Measurements from ENCODE around the gene CLBA1.

Gene CLBA1

GRCh38 chr14:104980611-104981531 is 4.7 kb upstream of the CLBA1 start:
- no peak overlapping the region for H3K4me3 Mint-ChIP-seq
- no peaks in the 10 kb centered on the region for H3K9me3 Mint-ChIP-seq
- H3K36me3 Mint-ChIP-seq: no peaks in the 10 kb centered on the region
- H3K27me3 Mint-ChIP-seq: peaks cover 4% of the 10 kb centered on the region
- H3K27ac Mint-ChIP-seq: no peak overlapping the region
- peaks cover 16% of the 10 kb centered on the region for H3K4me1 Mint-ChIP-seq

DNA sequence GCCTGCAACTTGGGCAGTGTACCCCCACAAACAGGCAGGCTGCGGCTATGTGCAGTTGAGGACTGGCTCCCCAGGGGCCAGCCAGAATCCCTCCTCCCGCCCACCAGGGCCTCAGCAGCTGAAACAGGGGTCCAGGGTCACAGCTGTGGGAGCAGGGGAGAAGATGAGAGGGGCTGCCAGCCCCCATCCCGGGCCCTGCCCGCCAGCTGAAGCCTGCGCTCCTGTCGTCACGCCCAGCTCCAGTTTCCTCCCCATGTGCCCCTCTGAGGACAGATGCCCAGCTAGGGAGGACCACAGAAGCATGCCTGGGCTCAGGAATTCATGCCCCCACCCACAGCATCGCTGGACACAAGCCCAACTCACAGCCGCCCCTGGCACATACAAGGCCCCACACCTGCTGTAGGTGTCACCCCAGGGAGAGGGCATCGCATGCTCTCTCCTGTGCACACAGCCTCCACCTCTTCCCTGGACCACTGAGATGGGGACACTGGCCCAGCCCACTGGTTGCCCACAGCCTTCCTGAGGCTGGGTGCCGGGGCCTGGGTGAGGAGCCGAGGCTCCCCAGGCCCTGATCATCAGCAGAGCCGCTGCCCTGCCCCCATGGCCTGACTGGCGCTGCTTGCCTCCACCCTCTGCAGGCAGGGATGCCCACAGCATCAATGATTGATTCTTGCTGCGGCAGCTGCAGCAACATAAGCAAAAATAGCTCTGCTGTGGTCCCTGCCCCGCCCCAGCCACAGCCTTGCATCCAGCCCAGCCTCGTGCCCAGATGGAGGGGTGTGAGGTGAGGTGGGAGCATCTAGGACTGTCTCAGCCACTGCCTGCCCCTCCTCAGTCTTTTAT is 3.7 kb upstream of the CLBA1 start:
- H3K4me1 Mint-ChIP-seq: peaks cover 9% of the 10 kb centered on the region
- no peak overlapping the region for H3K4me3 Mint-ChIP-seq
- H3K27me3 Mint-ChIP-seq: no peaks in the 10 kb centered on the region
- H3K36me3 Mint-ChIP-seq: no peaks in the 10 kb centered on the region
- H3K9me3 Mint-ChIP-seq: no peaks in the 10 kb centered on the region
- no peak overlapping the region for H3K27ac Mint-ChIP-seq

DNA sequence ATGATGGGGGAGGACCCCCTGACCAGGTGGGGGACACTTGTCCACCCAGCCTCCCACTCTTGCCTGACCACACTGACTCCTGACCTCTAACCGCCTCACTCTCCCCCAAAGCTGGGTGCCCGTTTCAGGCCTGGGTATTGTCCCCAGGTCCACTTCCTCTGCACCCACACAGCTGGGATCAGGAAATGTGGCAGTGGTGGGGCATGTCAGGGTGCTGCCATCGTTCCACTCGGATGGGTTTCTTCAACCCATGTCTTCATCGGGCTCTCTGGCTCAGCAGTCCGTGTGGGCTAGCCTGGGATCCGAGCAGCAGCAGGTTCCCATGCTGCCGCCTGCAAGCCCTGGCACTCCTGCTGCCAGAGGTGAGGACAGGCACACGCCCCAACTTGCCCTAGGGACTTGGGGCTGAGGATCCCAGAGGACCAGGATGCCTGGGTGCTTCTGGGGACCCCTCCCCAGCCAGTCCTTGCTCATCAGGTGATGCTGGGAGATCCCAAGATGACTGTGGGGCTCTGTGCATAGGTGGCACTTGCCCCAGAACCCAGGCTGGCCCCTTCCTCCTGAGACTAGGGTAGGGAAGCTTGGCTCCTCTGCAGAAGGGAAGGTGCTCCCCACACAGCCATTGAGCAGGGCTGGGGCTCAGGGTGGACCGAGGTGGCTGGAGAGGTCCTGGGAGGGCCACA is 2.9 kb upstream of the CLBA1 start:
- H3K4me1 Mint-ChIP-seq: peaks cover 11% of the 10 kb centered on the region

DNA sequence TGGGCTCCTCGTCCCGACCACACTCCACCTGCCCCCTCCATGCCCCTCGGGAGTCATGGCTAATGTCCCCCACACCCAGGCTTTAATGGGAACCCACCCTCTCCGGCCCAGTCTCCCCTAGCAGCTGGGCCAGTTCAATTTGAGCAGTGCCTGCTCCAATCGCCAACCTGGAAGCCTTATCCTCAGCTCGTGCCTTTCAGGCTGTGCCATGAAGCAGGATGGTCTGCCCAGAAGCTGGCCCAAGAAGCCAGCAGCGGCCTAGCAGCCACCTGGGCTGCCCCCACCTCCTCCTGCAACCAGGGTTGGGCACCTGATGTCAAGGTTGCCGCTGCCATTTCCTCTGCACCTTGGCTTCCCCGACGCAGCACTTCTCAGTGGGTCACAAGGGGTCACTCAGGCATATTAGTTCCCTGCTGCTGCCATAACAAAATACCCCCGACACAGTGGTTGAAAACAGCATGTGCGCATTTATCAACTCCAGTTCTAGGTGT is 2.3 kb upstream of the CLBA1 start:
- no peaks in the 10 kb centered on the region for H3K9me3 Mint-ChIP-seq

More for the DNA sequence above, 2.9 kb upstream of the CLBA1 start:
- H3K4me3 Mint-ChIP-seq: no peak overlapping the region
- H3K36me3 Mint-ChIP-seq: no peaks in the 10 kb centered on the region
- H3K9me3 Mint-ChIP-seq: no peaks in the 10 kb centered on the region
- no peaks in the 10 kb centered on the region for H3K27me3 Mint-ChIP-seq
- H3K27ac Mint-ChIP-seq: peak overlapping the region; percentile 35

DNA sequence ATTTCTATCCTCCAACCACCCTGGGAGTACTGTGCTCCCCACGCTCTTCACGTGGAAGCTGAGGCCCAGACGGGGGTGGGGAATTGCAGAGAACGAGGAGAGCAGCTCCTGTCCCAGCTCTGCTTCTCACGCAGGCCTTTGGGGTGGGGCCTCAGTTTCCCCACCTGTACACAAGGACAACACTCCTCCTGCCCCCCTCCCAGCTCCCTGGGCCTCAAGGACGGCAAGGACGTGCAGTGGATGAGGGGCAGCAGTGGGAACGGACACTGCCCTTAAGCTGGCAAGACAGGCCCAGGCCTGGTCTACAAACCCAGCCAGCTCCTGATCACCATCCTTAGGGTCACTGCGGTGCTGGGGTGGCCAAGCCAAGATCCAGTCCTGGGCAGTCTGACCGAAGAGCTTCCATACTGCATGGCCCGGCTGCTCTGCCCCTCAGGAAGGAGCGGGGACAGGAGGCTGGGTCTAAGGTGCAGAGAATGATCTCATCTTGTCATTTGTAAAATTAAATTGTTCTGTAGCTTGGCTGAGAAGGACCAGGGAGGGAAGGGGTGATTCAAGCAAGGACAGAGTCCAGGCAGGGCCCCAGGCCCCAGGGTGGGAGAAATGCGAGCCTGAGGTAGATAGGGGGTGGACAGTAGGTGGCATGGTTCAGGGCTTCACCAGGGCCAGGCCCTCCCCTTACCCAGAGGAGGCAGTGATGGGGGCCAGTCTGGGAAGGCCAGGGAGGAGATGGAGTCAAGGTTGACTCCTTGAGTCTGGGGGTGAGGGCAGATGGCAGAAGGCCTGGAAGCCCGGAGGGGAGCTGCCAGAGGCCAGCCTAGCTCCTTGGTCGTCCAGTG is 1.3 kb upstream of the CLBA1 start:
- Mint-ChIP-seq H3K4me3 (peak overlapping the region; percentile 82), H3K27ac (peak overlapping the region; percentile 91), H3K27me3 (no peaks in the 10 kb centered on the region), H3K9me3 (no peaks in the 10 kb centered on the region), H3K4me1 (peaks cover 8% of the 10 kb centered on the region), H3K36me3 (no peaks in the 10 kb centered on the region)

More for the DNA sequence above, 2.3 kb upstream of the CLBA1 start:
- peaks cover 8% of the 10 kb centered on the region for H3K4me1 Mint-ChIP-seq
- no peaks in the 10 kb centered on the region for H3K27me3 Mint-ChIP-seq
- H3K4me3 Mint-ChIP-seq: no peak overlapping the region
- no peak overlapping the region for H3K27ac Mint-ChIP-seq
- no peaks in the 10 kb centered on the region for H3K36me3 Mint-ChIP-seq

GRCh38 chr14:104986487-104987164 is 1.0 kb downstream of the CLBA1 start:
- Mint-ChIP-seq H3K27ac (no peak overlapping the region), H3K4me3 (peak overlapping the region; percentile 74), H3K4me1 (peaks cover 8% of the 10 kb centered on the region), H3K36me3 (no peaks in the 10 kb centered on the region), H3K9me3 (no peaks in the 10 kb centered on the region), H3K27me3 (no peaks in the 10 kb centered on the region)

- Mint-ChIP-seq H3K27me3 (no peaks in the 10 kb centered on the region), H3K4me1 (peaks cover 6% of the 10 kb centered on the region), H3K9me3 (no peaks in the 10 kb centered on the region), H3K27ac (no peak overlapping the region), H3K36me3 (peaks cover 3% of the 10 kb centered on the region), H3K4me3 (no peak overlapping the region)
These were observed 3.8 kb downstream of the CLBA1 start for GRCh38 chr14:104989236-104989950.

GRCh38 chr14:104989951-104990303 is 4.3 kb downstream of the CLBA1 start:
- Mint-ChIP-seq H3K27ac (no peak overlapping the region), H3K4me3 (no peak overlapping the region), H3K4me1 (peaks cover 4% of the 10 kb centered on the region), H3K36me3 (peaks cover 3% of the 10 kb centered on the region), H3K27me3 (no peaks in the 10 kb centered on the region), H3K9me3 (no peaks in the 10 kb centered on the region)

- peak overlapping the region; percentile 62 for H3K27ac Mint-ChIP-seq
- H3K9me3 Mint-ChIP-seq: no peaks in the 10 kb centered on the region
- H3K4me3 Mint-ChIP-seq: no peak overlapping the region
- H3K36me3 Mint-ChIP-seq: peaks cover 3% of the 10 kb centered on the region
- H3K27me3 Mint-ChIP-seq: no peaks in the 10 kb centered on the region
- H3K4me1 Mint-ChIP-seq: peaks cover 4% of the 10 kb centered on the region
These were observed 6.3 kb downstream of the CLBA1 start for GRCh38 chr14:104991896-104992230.

GRCh38 chr14:104992501-104992900 is 6.9 kb downstream of the CLBA1 start:
- Mint-ChIP-seq H3K4me1 (peaks cover under 1% of the 10 kb centered on the region), H3K9me3 (no peaks in the 10 kb centered on the region), H3K27me3 (no peaks in the 10 kb centered on the region), H3K36me3 (peaks cover 3% of the 10 kb centered on the region), H3K4me3 (no peak overlapping the region), H3K27ac (peak overlapping the region; percentile 46)

DNA sequence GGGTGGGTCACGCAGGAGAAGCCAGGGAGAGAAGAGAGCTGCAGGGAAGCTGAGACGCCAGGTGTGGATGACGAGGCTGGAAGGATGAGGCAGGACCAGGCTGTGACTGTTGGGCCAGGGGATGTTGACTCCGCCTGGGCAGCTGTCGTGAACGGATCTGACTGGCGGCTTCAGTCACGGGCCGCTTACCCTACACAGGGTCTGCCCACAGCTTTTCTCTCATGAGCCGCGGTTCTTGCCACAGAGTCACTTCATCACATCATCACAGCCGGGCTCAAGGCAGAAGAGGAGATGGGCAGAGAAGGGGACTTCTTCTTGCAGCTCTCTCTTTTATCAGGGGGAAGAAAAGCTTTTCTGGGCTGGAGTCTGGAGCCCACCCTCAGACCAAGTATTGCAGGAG is 7.7 kb downstream of the CLBA1 start:
- Mint-ChIP-seq H3K27me3 (no peaks in the 10 kb centered on the region), H3K9me3 (no peaks in the 10 kb centered on the region), H3K36me3 (peaks cover 3% of the 10 kb centered on the region), H3K27ac (no peak overlapping the region), H3K4me1 (no peaks in the 10 kb centered on the region), H3K4me3 (no peak overlapping the region)

GRCh38 chr14:104993808-104994591 is 8.4 kb downstream of the CLBA1 start:
- no peak overlapping the region for H3K27ac Mint-ChIP-seq

DNA sequence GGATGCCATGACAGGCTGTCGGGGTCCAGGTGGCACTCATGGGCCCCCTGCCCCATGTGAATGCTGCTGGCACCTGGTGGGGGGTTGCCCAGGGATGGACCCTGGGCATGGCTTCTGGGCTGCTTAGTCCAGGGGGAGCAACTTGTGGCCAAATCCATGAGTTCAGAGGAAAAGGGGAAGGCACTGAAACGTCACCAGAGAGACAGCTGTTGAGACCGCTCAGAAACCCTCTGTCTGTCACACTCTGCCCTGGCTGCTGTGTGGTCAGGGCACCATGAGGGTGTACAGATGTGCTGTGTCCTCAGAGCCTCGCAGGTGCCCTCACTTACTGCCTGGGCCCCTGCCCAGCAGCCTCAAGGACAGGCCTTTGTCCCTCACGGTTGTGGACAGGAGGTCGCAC is 9.4 kb downstream of the CLBA1 start:
- Mint-ChIP-seq H3K4me3 (no peak overlapping the region), H3K27ac (no peak overlapping the region), H3K4me1 (no peaks in the 10 kb centered on the region), H3K27me3 (no peaks in the 10 kb centered on the region), H3K9me3 (no peaks in the 10 kb centered on the region), H3K36me3 (peaks cover 3% of the 10 kb centered on the region)

More at GRCh38 chr14:104993808-104994591, 8.4 kb downstream of the CLBA1 start:
- H3K27me3 Mint-ChIP-seq: no peaks in the 10 kb centered on the region
- H3K4me3 Mint-ChIP-seq: no peak overlapping the region
- no peaks in the 10 kb centered on the region for H3K4me1 Mint-ChIP-seq
- H3K36me3 Mint-ChIP-seq: peaks cover 3% of the 10 kb centered on the region
- no peaks in the 10 kb centered on the region for H3K9me3 Mint-ChIP-seq
